NCI-H524 treated with DMSO at 0.1 percent for 48 hours (cell line): Measurements from ENCODE around the gene DMD.
"Not testable (repeated sequence)": the region's sequence is repeated elsewhere in the genome, so short reads cannot be mapped to it uniquely, and the experiment has no call there.

Experiments used
- DNase-seq: peaks from one replicate; lab custom pipeline; 2025; lab: John Stamatoyannopoulos, UW

Gene DMD

GRCh38 chrX:32024072-32024471 is 1187.3 kb downstream of the DMD start:
- DNase-seq: no peak

- DNase-seq: no peak
Observed at GRCh38 chrX:32016195-32016594, 1195.2 kb downstream of the DMD start.

DNA sequence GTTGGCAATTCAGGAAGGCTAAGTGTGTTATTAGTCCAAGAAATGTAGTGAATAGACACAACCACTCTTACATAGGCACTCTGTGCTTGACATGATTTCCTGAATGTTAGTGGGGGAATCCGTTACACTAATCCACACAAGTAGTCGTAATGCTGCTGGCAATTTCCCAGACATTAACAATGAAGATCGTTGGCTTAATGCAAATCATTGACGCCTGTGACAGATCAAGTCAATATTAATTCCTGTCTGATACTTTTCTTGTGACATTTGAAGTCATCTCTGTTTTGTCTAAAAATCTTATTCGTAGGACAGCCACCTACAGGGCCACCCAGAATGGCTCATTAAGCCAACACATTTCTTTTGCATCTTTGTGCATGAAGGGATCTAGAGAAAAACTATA is 1200.4 kb downstream of the DMD start:
- no peak for DNase-seq

DNA sequence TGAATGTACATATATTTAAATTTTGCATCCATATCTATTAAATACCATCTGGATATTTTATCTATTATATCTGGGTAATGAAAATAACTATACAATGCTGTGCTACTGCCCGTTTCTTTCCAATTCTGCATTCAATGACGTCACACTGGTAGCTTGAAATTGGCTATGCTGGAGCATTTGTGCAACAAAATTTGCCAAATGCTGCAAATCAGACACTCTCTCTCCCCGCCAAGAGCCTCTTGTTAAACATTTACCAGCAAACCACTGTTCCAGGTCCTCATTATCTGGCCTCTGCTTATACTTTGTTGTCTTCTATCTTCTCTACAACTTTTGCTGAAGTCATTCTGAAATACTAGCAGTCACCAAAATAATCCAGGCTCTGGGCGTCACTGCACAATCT is 1201.1 kb downstream of the DMD start:
- no peak for DNase-seq

DNA sequence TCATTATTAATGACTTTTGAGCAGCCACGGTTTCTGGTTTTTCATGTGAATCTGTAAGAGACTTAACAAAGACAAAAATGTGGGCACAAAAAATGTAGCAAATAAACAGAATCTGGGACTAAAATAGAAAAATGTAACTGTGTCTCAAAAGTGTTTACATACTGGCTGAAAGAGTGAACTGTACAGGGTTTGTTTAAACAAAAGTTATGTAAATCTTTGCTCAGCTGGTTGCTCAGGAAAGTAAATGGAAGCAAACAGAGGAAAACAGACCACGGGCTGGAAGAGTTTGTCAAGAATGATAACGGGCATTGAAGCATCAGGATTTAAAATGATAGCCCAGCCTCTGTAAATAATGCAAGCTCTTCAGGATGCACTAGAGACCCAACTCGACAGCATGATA is 1217.7 kb downstream of the DMD start:
- DNase-seq: no peak

- DNase-seq: no peak
Observed at GRCh38 chrX:31988975-31989374, 1222.4 kb downstream of the DMD start.

GRCh38 chrX:31981546-31982062 is 1229.7 kb downstream of the DMD start:
- DNase-seq: no peak

- DNase-seq: no peak
Observed at GRCh38 chrX:31969714-31970113, 1241.6 kb downstream of the DMD start.

DNA sequence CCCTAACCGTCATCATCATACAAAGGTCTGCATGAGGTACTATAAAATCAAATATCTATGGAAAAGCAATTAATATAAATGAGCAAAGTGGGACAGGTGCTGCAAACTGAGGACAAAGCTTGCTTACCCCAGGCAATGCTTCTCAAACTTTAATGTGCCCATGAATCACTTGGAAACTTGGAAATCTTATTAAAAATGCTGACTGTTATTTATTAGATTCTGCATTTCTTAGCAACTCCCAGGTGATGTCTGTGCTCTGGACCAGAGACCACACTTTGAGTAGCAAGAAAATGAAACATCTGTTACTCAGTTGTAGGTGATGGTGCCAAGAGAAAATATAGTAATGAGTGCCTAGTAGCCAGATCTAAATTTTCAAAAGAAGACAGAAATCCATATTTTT is 1249.1 kb downstream of the DMD start:
- DNase-seq: no peak

GRCh38 chrX:31934842-31935370 is 1276.4 kb downstream of the DMD start:
- no peak for DNase-seq

- no peak for DNase-seq
Observed at GRCh38 chrX:31934015-31934414, 1277.3 kb downstream of the DMD start.

DNA sequence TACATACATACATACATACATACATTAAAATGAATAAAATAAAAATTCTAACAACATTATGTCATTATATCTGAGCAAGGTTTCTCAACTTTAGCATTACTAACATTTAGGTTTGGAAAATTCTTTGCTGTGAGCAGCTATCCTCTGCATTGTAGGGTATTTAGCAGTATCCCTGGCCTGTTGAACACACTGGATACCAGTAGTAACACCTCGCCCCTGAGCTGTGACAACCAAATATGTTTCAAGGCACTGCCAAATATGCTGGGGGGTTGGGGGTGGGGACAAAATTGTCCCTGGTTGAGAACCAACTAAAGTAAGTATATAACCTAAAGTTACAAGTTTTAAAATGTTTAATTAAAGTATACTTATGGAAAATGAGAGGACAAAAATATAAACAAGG is 1278.6 kb downstream of the DMD start:
- no peak for DNase-seq

GRCh38 chrX:31932320-31932719 is 1279.0 kb downstream of the DMD start:
- DNase-seq: not testable (repeated sequence)

- DNase-seq: no peak
Observed at GRCh38 chrX:31931225-31931624, 1280.1 kb downstream of the DMD start.

- DNase-seq: no peak
Observed at GRCh38 chrX:31929366-31929765, 1282.0 kb downstream of the DMD start.

GRCh38 chrX:31921236-31921635 is 1290.1 kb downstream of the DMD start:
- no peak for DNase-seq

- no peak for DNase-seq
Observed at GRCh38 chrX:31909850-31910572, 1301.3 kb downstream of the DMD start.

DNA sequence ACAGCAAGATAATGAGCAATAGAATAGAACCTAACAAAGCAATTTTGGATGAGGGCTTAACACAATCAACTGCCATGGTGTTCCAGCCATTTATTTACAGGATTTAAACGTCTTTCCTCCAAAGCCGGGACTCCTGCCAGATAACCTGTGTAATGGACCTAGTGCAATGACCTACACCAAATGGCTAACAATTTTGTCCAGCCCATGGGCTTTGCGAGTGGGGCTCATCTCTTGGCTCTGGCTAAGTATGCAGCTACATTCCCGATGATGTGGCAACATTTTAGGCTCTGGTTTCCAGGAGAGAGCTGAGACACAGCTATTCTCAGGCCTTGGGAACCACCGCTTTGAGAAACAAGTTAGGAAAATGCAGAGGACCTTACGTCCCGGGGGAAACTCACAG is 1317.2 kb downstream of the DMD start:
- DNase-seq: no peak

- DNase-seq: no peak
Observed at GRCh38 chrX:31893525-31893924, 1317.8 kb downstream of the DMD start.

GRCh38 chrX:31889088-31889487 is 1322.3 kb downstream of the DMD start:
- DNase-seq: no peak

DNA sequence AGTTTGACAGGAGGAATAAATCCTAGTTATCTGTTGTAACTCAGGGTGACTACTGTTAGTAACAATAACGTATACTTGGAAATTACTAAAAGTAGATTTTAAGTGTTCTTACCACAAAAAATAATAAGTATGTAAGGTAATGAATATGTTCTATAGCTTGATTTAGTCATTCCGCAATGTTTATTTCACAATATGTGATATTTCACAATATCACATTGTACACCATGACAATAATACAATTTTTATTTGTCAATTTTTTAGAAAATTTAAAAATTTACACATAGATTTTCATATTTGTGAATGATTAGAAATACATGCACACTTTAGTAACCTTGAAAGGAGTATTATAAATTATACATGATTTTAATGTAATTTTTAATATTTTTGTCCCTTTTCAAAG is 1326.8 kb downstream of the DMD start:
- no peak for DNase-seq

GRCh38 chrX:31872007-31872406 is 1339.3 kb downstream of the DMD start:
- no peak for DNase-seq

DNA sequence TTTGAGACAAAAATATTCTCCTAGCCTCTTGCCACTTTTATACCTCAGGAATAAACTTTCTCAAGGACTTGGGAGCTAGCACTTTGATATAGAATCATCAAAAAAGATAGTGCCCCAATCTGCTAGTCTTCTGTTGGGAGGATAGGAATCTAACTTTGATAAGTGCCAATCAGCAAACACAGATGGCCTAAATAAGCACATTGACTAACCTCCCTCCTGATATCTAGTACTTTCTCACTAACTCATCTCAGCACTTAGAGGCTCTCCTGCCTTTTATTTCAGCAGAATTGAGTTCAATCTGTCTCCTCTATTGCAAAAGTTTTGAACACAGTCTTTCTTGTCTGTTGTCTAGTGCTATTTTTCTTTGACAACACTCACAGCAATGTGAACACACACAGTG is 1341.1 kb downstream of the DMD start:
- DNase-seq: no peak

- no peak for DNase-seq
Observed at GRCh38 chrX:31860686-31861085, 1350.7 kb downstream of the DMD start.
